Measurements from ENCODE around the gene MATR3.

The MATR3 gene, protein sequence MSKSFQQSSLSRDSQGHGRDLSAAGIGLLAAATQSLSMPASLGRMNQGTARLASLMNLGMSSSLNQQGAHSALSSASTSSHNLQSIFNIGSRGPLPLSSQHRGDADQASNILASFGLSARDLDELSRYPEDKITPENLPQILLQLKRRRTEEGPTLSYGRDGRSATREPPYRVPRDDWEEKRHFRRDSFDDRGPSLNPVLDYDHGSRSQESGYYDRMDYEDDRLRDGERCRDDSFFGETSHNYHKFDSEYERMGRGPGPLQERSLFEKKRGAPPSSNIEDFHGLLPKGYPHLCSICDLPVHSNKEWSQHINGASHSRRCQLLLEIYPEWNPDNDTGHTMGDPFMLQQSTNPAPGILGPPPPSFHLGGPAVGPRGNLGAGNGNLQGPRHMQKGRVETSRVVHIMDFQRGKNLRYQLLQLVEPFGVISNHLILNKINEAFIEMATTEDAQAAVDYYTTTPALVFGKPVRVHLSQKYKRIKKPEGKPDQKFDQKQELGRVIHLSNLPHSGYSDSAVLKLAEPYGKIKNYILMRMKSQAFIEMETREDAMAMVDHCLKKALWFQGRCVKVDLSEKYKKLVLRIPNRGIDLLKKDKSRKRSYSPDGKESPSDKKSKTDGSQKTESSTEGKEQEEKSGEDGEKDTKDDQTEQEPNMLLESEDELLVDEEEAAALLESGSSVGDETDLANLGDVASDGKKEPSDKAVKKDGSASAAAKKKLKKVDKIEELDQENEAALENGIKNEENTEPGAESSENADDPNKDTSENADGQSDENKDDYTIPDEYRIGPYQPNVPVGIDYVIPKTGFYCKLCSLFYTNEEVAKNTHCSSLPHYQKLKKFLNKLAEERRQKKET

DNA sequence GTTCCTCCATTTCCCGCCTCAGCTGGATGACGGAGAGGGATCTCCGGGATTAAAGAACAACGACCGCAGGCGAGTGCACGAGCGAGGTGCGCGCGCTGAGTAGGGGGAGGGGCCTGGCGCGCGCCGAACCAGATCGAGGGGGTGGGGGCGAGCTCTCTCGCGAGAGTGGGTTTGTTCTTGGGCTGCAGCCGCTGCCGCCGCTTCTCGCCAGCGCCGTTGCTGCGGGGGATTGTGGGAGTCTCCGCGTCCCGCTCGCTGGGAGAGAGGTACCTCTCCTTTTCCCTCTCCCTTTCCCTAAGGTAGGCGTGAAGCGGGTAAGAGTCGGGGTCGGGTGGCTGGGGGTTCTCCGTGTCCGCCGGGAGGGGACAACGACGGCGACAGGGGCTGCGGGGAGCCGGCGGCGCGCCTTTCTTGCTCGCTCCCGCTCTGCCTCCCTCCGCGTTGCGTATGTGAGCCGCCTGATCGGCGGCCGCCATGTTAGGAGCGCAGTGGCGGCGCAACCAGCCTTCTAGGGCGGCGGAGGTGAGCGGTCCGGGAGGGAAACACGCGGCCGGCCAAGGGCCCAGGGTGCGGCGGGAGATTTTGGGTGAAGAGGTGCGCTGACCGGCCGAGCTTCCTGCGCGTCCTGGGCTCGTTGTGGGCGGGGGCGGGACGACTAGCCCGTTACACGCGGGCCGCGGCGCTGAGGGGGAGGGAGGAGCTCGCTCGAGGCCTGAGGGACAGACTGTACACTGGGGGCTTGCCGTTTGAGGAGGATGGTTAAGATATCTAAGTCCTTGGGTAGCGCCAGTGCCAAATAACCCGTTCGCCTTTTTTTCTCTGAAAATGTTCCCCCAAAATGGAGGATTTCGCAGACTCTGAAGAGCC lies at the start of gene MATR3:
TSS of gene MATR3 (plus strand) at position 234 of the 867 bp plus-strand sequence. CDS start 13,676 bp downstream, outside the sequence.
- DNase-seq (ENCODE audit: low read depth), result peak; percentile 95
- TF ChIP-seq, protein P1, sequence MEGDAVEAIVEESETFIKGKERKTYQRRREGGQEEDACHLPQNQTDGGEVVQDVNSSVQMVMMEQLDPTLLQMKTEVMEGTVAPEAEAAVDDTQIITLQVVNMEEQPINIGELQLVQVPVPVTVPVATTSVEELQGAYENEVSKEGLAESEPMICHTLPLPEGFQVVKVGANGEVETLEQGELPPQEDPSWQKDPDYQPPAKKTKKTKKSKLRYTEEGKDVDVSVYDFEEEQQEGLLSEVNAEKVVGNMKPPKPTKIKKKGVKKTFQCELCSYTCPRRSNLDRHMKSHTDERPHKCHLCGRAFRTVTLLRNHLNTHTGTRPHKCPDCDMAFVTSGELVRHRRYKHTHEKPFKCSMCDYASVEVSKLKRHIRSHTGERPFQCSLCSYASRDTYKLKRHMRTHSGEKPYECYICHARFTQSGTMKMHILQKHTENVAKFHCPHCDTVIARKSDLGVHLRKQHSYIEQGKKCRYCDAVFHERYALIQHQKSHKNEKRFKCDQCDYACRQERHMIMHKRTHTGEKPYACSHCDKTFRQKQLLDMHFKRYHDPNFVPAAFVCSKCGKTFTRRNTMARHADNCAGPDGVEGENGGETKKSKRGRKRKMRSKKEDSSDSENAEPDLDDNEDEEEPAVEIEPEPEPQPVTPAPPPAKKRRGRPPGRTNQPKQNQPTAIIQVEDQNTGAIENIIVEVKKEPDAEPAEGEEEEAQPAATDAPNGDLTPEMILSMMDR (conservative IDR thresholded peaks at IDR 0.05; ENCODE audit: control insufficient read depth, insufficient read depth, low read depth, low read length), result no peak
- H3K4me3 ChIP-seq (ENCODE audit: control insufficient read depth, low read depth, low read length), result peak within 1 kb of the TSS; percentile 79

DNA sequence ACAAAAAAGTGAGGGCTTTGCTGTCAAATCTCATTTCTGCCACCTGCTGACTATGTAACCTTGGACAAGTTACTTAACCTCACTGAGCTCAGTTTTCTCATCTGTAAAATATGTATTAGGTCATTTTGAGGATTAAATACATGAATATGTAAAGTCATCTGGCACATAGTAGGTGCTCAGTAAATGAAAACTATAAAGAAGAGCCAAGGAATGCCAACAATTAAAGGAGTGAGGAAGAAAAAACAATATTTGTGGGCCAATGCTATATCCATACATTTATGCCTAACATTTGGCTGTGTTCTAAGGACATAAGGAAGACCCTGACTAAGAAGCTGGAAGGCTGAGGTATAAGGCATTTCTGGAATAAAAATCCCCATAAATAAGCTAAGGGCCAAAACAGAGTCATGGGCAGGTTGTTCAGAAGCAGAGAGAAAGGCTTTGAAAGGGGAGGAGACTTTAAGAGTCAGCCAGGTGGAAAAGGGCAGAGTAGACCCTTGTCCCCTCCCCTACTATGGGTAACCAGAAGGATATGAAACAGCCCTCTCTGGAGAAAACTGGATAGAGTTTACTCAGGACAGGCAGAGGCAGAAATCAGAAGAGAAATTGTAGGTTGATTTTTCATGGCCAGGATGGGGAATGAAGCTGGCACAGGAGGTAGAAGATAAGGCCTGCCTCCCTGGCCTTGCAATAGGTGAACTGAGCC lies 47.8 kb upstream of the MATR3 start:
- DNase-seq (ENCODE audit: low read depth), result no peak
- H3K4me3 ChIP-seq (ENCODE audit: control insufficient read depth, low read depth, low read length), result no peak overlapping the region
- TF ChIP-seq, protein P1 (conservative IDR thresholded peaks at IDR 0.05; ENCODE audit: control insufficient read depth, insufficient read depth, low read depth, low read length), result no peak

DNA sequence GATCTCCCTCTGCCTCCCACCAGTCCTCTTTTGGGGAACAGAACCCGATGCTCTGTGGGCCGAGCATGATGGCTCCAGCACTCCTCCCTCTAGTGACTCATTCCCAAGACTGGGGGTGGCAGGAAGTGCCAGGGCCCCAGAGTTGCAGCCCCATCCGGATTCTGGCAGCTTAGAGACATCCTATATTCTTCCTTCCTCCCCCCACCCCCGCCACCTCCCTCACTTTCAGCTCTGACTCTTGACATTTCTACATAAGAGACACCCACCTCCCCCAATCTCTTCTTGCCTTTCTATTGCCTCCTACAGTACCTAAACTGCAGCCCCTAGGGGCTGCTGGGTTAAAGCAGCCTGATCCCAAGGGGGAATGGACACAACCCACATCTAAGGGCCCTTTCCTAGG lies 47.1 kb upstream of the MATR3 start:
- TF ChIP-seq, protein P1 (conservative IDR thresholded peaks at IDR 0.05; ENCODE audit: control insufficient read depth, insufficient read depth, low read depth, low read length), result no peak
- peak; percentile 52 for DNase-seq (ENCODE audit: low read depth)
- H3K4me3 ChIP-seq (ENCODE audit: control insufficient read depth, low read depth, low read length), result no peak overlapping the region

DNA sequence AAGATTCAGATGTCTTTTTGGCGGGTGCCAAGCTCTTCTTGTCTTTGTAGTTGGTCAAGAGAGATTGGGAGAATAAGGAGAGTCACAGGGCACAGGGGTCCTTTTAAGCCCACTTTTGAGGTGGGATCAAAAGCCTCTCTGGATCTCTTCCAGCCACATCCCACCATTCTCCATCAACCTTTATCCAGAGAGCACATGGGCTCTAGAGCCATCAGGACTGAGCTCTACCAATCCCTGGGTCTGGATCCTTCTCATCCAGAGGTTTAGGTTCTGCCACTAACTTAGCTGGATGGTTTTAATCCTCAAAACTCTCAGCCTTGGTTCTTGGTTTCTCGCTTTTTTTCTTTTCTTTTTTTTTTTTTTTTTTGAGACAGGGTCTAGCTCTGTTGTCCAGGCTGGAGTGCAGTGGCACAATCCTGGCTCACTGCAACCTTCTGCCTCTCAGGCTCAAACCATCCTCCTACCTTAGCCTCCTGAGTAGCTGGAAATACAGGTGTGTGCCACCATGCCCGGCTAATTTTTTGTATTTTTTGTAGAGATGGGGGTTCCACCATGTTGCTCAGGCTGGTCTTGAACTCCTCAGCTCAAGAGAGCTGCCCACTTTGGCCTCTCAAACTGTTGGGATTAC lies 44.6 kb upstream of the MATR3 start:
- no peak for DNase-seq (ENCODE audit: low read depth)
- H3K4me3 ChIP-seq (ENCODE audit: control insufficient read depth, low read depth, low read length), result no peak overlapping the region
- TF ChIP-seq, protein P1 (conservative IDR thresholded peaks at IDR 0.05; ENCODE audit: control insufficient read depth, insufficient read depth, low read depth, low read length), result no peak

DNA sequence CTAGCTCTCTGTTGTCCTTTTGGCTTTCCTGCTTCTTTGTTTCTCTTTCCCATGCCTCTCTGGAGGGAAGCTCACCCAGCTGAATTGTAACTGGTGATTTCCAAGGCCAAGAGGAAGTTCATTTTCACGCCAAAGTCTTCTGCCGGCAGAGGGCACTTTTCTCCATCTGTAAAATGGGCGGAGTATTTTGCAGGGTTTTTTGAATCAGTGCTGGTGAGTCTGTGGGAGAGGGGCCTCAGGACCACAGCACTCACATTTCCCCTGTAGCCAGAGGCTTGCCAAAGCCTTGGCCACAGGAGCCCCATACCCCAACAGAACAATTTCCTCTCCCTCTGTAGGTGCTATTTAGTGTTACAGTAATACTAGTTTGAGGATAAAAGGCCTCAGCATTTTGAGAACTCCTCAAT lies 42.3 kb upstream of the MATR3 start:
- no peak overlapping the region for H3K4me3 ChIP-seq (ENCODE audit: control insufficient read depth, low read depth, low read length)
- DNase-seq (ENCODE audit: low read depth), result peak; percentile 12
- TF ChIP-seq, protein P1 (conservative IDR thresholded peaks at IDR 0.05; ENCODE audit: control insufficient read depth, insufficient read depth, low read depth, low read length), result peak; percentile 31

All from fibroblast of mammary gland (primary cell).